Measurements from ENCODE around the gene KRT15.

The KRT15 gene

DNA sequence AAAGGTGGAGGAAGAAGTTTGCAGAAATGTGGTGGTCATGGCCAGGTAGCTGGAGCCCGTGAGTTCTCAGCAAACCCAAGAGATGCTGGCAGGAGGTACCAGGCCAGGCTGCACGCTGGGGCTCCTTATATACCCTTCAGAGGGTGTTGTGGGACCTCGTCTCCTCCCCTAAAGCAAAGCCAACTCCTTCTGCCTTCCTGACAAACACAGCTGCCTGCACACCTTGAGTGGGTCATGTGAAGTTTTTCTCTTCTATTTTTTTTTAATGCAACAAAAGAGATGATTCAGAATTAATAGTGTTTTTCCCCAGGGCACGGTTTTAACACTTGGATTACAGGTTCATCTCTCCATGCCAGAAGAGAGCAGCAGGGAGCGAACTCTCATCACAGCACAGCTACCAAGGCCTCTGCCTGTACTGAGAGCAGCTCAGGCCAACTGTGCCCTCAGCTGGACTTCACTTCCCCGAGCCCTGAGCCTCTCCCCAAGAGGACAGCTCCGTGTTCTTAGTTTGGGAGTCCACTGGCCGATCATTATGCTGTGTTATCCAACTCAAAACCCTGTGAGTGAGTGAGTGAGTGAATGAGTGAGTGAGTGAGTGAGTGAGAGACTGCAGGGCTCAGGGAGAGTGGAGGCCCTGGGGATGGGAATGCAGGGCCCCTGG, at the start of gene KRT15:
Gene KRT15, minus strand, starts transcription at position 102 of the 661 bp plus-strand sequence. Its CDS starts 63 bp downstream, at position 39.
- no peak for DNase-seq (ENCODE audit: extremely low read depth in 1 of 2, low read depth in 1 of 2)

DNA sequence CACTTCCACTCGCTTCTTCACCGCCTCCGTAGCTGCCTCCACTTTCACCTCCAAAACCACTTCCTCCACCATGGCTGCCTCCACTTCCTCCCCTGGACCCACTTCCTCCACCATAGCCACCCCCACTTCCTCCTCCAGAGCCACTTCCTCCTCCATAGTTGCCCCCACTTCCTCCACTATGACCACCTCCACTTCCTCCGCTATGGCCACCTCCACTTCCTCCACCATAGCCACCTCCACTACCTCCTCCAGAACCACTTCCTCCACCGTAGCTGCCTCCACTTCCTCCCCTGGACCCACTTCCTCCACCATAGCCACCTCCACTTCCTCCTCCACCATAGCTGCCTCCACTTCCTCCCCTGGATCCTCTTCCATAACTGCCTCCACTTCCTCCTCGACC, 48.6 kb upstream of the KRT15 start:
- no peak for DNase-seq (ENCODE audit: extremely low read depth in 1 of 2, low read depth in 1 of 2)

DNA sequence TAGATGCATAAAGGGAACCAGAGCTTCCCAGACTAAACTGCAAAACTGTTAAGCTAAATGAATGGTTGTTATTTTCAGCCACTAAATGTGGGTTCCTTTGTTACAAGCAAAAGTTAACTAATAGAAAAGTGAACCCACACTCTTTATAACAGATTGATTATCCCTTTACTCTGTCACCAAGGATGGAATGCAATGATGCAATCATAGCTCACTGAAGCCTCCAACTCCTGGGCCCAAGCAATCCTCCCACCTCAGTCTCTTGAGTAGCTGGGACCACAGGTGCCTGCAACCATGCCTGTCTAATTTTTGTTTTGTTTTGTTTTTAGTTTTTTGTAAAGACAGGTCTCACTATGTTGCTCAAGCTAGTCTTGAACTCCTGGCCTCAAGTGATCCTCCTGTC, 46.6 kb upstream of the KRT15 start:
- DNase-seq (ENCODE audit: extremely low read depth in 1 of 2, low read depth in 1 of 2) = no peak

DNA sequence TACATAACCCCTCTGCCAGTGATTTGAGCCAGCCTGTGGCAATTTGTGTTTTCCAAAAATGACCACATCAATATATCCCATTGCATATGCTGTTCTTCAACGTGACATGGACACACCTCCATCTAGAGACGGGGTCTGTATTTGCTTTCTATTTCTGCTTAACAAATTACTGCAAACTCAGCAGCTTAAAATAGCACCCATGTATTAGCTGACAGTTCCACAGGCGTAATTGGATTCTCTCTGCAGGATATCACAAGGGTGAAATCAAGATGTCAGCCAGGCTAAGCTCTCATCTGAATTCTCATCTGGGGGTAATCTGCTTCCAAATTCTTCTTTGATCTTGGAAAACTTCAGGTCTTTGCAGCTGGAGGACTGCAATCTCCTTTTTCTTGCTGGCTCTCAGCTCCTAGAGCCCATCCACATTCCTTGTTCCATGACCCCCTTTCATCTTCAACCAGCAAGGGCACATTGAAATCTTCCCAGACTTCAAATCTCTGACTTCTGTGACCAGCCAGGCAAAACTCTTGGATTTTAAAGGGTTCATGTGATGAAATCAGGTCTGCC, 45.0 kb upstream of the KRT15 start:
- DNase-seq (ENCODE audit: extremely low read depth in 1 of 2, low read depth in 1 of 2) = no peak

DNA sequence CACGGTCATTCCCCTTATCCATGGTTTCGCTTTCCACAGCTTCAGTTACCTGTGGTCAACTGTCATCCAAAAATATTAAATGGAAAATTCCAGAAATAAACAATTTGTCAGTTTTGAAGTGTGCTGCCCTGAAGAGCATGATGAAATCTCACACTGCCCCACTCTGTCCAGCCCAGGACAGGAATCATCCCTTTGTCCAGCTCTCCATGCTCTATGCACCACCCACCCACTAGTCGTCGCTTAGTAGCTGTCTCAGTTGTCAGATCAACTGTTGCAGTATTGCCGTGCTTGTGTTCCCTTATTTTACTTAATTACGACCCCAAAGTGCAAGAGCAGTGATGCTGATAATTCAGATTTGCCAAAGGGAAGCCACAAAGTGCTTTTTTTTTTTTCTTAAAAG, 42.9 kb upstream of the KRT15 start:
- no peak for DNase-seq (ENCODE audit: extremely low read depth in 1 of 2, low read depth in 1 of 2)

DNA sequence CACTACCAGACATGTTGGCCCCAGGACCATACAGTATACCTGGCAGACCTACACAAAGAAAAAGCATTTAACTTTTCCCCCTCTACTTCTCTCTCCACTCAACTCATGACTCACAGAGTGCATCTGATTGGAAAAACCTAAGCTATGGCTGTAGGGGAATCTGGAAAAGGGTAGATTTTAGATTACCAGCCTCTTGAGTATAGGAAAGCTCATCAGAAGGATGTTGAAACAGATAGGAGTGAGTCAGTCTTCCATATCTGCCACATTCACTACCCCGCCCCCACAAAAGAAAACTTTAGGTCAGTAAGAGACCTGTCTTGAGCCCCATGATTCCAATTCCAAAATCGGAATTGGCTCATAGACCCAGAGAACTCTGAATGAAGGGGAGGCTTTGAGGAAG, 40.9 kb upstream of the KRT15 start:
- DNase-seq (ENCODE audit: extremely low read depth in 1 of 2, low read depth in 1 of 2) = no peak

DNA sequence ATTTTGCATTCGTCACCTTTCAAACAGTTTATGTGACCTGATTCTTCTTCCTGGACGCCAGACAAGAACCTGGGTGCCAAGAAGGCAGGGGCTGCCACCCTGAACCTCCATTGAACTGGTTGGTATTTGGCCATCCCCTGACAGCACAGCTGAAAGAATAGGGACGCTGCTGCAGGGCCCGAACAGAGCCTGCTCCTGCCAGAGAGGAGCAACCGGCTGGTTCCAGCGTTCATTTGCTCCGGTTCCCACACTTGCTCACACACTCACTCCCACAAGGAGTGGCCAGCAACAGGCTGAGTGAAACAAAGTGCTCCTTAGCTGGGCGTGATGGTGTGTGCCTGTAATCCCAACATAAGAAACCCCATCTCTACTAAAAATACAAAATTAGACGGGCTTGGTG, 38.2 kb upstream of the KRT15 start:
- no peak for DNase-seq (ENCODE audit: extremely low read depth in 1 of 2, low read depth in 1 of 2)

DNA sequence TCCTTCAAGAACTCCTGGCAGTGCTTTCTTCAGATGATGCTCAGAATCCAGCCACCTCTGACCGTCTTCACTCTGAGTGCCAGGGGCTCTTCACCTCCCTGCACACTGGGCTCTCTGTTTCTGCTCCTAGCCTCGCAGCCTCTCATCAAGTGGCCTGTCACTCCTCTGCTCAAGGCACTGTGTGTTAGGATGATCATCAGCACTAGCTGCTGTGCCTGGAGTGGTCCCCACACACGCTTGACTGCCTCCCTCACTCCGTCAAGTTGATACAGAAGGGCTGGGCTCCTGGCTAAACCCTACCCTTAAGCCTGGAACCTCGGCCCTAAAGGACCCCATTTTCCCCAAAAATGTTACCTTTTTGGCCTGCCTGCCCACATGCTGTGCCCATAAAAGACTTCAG, 37.6 kb upstream of the KRT15 start:
- no peak for DNase-seq (ENCODE audit: extremely low read depth in 1 of 2, low read depth in 1 of 2)

DNA sequence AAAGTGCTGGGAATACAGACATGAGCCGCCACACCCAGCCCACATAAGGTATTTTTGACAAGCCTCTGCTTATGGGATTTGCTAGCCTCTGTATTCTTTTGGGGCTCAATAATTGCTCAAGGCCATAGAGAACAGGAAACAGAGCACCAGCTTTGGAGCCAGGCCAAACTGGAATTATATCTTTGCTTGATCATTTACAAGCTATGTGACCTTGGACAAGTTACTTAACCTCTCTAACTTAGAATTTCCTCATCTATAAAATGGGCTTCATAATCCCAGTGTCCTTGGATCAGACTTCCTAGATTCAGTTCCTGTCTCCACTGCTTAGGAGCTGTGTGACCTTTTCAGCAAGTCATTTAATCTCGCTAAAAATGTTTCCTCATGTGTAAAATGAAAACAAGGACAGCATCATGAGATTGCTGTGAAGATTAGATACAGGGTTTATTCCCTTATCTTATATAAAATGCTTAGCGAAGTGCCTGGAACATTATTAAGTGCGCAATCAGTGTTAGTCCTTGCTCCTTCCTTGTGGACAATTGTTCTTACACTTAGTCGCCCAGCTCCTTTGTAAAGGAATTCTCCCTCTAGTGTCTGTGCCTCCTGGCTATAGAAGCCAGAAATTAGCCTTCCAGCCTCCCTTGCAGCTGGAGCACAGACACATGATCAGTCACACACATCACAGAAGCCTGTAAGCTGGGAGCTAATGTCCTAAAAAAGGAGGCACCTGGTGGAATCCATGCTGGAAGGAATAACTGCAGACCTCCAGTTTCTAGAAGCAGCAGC, 36.6 kb upstream of the KRT15 start:
- no peak for DNase-seq (ENCODE audit: extremely low read depth in 1 of 2, low read depth in 1 of 2)

DNA sequence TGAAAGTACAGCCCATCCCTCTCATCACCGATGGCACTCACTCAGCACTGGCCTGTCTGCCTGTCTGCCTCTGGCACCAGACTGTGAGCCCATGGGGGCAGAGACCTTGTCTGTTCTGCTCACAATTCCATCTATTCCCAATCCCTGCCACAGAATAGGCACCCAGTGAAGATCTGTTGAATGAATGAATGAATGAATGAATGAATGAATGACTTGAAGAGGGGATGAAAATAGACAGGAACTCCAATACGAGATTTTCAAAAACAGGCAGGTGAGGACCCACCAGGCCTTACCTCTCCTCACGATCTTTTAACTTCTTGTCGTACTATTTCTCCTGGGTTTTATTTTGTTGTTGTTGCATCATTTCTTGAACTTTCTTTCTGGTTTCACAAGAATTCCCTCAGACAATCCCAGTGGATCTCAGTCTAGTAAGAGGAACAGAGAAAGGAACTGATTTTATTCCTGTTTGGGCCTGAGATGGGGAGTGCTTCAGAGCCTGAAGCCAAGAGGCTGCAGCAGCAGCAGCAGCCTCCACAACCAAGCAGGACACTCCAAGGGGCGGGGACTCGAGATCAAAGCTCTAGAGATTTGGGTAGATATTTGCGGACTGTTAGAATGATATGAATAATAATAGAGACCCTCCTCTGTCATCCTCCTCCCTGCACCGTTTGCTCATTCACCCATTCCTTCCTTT, 35.4 kb upstream of the KRT15 start:
- no peak for DNase-seq (ENCODE audit: extremely low read depth in 1 of 2, low read depth in 1 of 2)

DNA sequence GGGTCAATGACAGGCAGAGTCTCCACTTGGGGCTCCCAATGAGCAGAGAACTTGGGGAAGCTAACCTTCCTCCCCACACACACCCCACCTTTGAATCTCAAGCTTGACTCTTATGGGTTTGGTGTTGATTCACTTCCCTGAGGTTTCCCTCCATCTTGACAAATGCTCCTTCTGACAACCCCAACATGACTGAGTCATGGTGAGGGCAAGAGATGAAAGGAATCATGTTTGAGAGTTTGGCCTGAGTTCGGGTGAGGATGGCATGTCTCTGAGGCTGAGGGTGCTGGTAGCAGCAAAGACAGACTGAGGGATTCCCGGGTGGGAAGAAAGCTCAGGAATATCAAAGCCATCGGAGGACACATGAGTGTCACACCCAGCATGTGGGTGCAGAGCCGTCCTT, 34.5 kb upstream of the KRT15 start:
- no peak for DNase-seq (ENCODE audit: extremely low read depth in 1 of 2, low read depth in 1 of 2)

DNA sequence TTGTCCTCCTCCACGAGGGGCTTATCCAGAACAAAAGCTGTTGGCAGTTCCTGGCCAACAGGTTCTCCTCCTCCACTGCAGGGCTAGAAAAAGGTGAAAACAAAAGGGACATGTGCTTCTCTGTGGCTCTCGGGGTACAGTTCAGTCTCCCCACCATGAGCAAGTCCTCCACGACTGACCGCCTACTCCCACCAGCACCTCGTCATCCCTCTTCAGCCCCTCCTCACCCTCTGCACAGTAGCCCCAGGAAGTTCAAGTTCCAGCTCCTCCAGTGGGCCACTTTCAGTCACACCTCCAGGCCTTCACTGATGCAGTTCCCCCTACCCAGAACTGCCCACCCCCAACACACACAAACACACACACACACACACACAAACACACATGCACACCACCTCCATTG, 33.8 kb upstream of the KRT15 start:
- no peak for DNase-seq (ENCODE audit: extremely low read depth in 1 of 2, low read depth in 1 of 2)

DNA sequence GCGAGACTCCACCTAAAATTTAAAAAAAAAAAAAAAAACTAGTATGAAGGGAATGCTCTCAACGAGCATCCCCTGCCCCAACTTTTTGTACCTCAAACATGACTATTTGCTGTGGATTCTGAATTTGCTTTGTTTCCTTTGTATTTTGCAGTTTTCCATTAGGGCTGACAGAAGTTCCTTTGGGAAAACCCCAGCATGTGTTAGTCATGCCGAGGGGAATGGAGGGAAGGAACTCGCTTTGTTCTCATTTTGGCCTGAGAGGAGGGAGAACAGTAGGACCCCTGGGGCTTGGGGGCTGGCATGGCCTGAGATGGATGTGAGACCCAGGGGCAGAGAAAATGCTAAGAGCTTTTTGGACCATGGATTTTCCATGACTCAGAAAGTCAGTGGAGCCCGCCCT, 32.7 kb upstream of the KRT15 start:
- no peak for DNase-seq (ENCODE audit: extremely low read depth in 1 of 2, low read depth in 1 of 2)

DNA sequence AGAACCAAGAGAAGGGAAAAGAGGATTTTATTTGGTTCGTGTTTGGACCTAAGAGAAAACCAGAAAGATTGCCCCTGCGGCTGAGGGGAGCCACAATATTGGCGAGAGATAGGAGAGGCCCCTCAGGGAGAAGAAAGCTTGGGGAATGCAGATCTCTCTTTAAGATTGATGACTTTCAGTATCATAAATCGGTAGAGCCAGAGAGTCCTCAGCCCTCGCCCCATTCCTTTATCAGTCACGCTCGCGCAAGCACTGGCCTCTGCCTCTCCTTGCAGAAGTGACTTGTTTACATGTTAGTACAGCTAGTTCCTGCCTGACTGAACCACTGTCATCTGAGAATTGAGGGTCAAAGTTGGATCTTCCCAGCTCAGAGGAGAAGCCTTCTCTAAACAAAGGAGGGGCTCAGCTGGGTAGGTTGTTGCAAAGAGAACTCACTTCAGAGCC, 30.9 kb upstream of the KRT15 start:
- no peak for DNase-seq (ENCODE audit: extremely low read depth in 1 of 2, low read depth in 1 of 2)

DNA sequence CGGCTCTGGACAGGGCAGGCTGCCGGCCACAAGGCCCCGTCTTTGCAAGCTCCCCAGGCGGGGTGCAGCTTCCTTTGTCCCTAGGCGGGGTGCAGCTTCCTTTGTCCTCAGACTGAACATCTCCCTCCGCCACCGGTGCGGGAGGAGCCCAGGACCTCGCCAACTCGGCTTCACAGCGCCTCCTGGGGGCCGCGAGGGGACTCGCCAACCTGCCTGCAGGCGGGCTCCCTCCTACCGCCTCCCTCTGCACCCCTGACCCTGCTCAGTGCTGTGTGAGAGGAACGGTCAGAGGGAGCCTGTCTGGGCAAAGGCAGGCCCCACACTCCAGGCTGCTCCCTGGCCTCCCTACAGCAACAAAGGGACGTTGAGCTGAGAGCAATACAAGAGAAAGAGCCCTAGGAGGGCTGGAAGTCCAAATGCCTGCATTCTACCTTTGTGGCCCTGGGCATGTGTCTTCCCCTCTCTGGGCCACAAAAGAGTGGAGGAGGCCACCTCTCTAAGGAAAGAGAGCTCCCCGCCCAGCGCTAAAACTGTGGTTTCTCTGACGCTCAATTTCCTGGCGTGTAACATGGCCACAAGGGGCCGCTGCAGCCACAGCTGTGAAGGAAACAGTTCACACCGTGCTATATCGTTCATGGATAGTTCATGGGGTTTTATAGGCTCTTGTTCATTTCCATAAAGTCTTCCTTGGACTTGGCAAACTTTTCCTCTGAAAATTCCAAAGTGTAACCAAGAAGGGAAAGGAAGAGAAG, 30.3 kb upstream of the KRT15 start:
- DNase-seq (ENCODE audit: extremely low read depth in 1 of 2, low read depth in 1 of 2) = peak; percentile 31 to 76

DNA sequence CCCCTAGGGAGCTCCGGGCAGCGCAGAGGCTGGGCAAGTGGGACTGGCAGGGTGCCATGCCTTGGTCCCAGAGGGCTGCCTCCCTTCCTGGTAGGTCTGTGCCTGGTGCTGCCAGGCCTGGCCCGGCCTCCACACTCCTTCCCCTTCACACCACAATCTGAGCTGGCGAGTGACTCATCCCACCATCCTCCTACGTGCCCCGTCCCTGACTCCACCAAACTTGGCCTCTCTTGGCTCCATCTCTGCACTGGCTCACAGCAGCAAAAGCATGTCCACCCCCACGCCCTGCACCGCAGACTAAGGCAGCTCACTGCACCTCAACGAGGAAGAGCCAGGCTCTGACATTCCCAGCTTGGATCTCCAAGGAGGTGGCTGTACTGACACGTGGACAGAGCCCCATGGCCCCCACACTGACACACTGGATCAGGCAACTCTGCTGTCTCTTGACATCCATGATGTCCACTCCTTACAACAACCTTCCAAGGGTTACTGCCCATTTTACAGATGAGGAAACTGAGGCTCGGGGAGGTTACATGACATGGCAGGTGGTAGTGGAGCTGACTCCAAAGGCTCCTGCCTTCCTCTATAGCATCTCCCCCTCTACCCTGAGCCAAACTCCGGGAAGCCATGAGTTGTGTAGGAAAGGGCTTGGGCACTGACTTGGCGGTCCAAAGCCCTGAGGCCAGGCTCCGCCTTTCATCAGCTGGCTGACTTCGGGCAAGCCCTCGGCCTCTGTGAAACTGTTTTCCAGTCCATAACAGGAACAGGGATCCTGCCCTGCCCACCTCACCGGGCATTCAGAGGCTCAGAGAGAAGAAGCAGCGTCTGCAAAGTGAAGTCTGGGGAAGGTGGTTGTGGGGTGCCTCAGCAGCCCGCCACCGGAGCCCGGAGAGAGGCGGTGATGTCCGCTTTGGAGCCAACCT, 29.5 kb upstream of the KRT15 start:
- peak in 1 of 2 donors; percentile 18 for DNase-seq (ENCODE audit: extremely low read depth in 1 of 2, low read depth in 1 of 2)

DNA sequence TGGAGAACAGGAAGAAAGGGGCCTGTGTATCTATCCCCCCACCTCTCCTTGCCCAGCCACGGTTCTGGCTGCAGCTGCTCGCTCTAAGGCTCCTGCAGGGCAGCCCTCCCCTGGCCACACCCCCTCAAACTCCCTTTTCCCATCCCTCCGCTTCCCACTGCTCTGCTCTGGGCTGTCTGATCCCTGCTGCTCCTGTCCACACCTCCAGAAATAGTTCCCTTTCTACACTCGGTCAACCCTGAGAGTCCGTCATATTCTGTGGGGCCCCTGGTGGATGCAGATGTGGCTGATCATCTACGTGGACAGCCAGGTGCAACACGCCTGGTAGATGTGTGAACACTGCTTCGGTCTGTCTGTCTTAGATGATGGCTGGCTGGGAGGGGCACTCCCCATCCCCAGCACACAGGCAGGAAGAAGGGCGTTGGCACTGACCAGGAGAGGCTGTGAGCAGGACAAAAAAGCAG, 28.7 kb upstream of the KRT15 start:
- no peak for DNase-seq (ENCODE audit: extremely low read depth in 1 of 2, low read depth in 1 of 2)

DNA sequence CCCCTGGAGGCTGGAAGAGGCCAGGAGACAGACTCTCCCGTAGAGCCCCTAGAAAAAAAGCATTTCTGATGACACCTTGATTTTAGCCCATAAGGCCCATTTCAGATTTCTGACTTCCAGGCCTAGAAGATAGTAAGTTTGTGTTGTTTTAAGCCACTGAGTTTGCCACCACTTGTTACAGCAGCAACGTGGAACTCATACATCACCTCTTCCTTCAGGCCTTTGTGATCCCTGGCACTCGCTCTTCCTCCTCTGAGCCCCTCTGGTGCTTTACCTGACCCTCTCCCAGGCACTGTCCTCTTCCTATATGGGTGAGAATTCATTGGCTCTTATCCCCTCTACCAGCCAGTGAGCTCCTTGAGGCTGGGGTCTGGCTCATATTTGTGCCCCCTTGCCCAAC, 28.1 kb upstream of the KRT15 start:
- DNase-seq (ENCODE audit: extremely low read depth in 1 of 2, low read depth in 1 of 2) = no peak

DNA sequence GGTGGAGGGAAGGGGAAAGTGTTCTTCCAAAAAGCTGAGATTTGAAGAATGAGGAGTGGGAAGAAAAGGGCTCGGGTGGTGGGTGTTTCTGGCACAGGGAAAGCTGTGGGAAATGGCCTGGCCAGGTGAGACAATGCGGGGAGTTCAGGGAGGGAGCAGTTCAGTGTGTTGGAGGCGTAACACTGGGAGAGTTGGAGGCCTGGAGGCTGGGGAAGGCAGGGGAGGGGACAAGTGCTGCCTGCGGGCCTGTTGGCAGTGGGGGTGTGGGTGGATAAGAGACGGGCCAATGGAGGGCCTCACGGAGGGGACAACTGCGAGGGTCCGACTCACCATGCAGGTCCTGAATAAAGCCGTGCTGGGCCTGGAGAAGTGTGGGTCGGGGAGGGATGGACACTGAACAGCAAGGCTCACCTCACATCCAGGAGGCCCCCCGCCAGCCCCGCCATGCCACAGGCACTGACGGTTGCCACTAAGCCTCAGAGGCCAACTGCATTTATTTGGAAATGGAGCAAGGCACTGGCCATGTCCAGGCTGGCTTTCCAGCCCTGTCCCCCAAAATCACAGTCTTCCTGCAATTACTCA, 27.2 kb upstream of the KRT15 start:
- no peak for DNase-seq (ENCODE audit: extremely low read depth in 1 of 2, low read depth in 1 of 2)
